ENCODE measurements around the gene ATP2C2. TPM values are rescaled to one million over a fixed set of nuclear protein-coding genes. Genes with fewer than 3 reads are reported as not detected.

The ATP2C2 gene
- total RNA-seq, 6 donors from 2014 or later, result 36.6 to 153 (median 61.5) TPM

DNA sequence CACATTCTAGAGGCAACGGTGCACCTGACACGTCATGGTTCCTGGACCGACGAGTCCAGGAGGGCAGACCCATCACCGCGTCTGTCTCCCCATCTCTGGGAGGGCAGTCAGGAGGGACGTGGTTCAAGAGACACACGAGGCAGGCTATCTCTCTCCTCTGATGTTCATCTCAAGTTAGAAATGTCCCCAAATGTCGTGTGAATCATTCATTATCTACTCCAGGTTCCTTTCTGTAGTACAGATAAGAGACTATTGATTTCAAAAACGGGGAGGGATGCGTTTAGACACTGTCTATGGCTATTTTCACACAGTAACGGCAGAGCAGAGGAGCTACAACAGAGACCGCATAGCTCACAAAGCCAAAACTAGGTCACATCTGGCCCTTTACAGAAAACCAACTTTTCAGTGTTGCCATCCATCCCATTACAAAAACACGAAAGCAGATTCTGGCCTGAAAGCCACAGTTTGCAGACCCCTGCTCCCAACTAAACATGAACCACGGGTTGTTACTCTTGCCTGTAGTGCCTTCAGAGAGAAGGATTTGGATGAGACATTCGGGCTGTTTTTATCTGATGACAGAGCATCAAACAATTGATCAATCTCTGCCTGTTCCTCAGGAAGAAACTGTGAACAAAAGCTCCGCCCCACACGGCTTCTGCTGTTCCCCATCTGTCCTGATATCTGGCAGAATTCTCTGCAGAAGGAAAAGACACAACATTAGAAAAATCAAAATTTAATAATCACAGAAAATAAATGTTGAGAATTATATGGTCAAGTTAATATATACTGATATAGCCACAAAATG lies 129.3 kb downstream of the ATP2C2 start:
- TF ChIP-seq POLR2A (IDR thresholded peaks at IDR 0.05) (no peak), POLR2AphosphoS5 (IDR thresholded peaks at IDR 0.05) (no peak), EP300 (IDR thresholded peaks at IDR 0.05) (no peak)
- TF ChIP-seq, protein P1, sequence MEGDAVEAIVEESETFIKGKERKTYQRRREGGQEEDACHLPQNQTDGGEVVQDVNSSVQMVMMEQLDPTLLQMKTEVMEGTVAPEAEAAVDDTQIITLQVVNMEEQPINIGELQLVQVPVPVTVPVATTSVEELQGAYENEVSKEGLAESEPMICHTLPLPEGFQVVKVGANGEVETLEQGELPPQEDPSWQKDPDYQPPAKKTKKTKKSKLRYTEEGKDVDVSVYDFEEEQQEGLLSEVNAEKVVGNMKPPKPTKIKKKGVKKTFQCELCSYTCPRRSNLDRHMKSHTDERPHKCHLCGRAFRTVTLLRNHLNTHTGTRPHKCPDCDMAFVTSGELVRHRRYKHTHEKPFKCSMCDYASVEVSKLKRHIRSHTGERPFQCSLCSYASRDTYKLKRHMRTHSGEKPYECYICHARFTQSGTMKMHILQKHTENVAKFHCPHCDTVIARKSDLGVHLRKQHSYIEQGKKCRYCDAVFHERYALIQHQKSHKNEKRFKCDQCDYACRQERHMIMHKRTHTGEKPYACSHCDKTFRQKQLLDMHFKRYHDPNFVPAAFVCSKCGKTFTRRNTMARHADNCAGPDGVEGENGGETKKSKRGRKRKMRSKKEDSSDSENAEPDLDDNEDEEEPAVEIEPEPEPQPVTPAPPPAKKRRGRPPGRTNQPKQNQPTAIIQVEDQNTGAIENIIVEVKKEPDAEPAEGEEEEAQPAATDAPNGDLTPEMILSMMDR (IDR thresholded peaks at IDR 0.05), result no peak
- H3K27ac ChIP-seq, result no peak overlapping the region
- H3K4me3 ChIP-seq, result no peak overlapping the region
- H3K9me3 ChIP-seq, result peaks cover 0 to 3% (median 0%) of the 10 kb centered on the region in 4 donors
- H3K36me3 ChIP-seq, result peaks cover 12 to 61% (median 28%) of the 10 kb centered on the region in 4 donors
- no peaks in the 10 kb centered on the region for H3K27me3 ChIP-seq
- H3K4me1 ChIP-seq, result no peaks in the 10 kb centered on the region
- ATAC-seq (ENCODE audit: low FRiP score in 2 of 2), result no peak
- DNase-seq, result peak in 1 of 2 donors; percentile 1
- WGBS, 2 donors, result 89 to 90% methylated on average over 18 of the region's 18 CpGs

DNA sequence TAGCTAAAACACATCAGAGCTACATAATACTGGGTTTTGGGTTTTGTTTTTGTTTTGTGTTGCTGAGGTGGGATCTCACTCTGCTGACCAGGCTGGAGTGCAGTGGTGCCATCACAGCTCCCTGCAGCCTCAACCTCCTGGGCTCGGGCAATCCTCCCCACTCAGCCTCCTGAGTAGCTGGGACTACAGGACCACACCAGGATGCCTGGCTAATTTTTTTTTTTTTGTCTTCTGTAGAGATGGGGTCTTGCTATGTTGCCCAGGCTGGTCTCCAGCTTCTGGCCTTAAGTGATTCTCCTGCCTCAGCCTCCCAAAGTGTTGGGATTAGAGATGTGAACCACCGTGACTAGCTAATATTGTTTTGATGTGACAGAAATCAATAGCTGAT lies 129.9 kb downstream of the ATP2C2 start:
- no peaks in the 10 kb centered on the region for H3K27me3 ChIP-seq
- no peak overlapping the region for H3K4me3 ChIP-seq
- H3K27ac ChIP-seq, result no peak overlapping the region
- H3K4me1 ChIP-seq, result peaks cover 0 to 2% (median under 1%) of the 10 kb centered on the region in 4 donors
- ATAC-seq (ENCODE audit: low FRiP score in 2 of 2), result no peak
- 96 to 98% methylated on average over 2 of the region's 2 CpGs for WGBS, 2 donors
- TF ChIP-seq EP300 (IDR thresholded peaks at IDR 0.05), result no peak
- TF ChIP-seq POLR2A (IDR thresholded peaks at IDR 0.05), result no peak
- TF ChIP-seq, protein P1 (IDR thresholded peaks at IDR 0.05), result no peak
- TF ChIP-seq POLR2AphosphoS5 (IDR thresholded peaks at IDR 0.05), result no peak
- peaks cover 12 to 55% (median 28%) of the 10 kb centered on the region in 4 donors for H3K36me3 ChIP-seq
- peaks cover 0 to 3% (median 0%) of the 10 kb centered on the region in 4 donors for H3K9me3 ChIP-seq
- no peak for DNase-seq

DNA sequence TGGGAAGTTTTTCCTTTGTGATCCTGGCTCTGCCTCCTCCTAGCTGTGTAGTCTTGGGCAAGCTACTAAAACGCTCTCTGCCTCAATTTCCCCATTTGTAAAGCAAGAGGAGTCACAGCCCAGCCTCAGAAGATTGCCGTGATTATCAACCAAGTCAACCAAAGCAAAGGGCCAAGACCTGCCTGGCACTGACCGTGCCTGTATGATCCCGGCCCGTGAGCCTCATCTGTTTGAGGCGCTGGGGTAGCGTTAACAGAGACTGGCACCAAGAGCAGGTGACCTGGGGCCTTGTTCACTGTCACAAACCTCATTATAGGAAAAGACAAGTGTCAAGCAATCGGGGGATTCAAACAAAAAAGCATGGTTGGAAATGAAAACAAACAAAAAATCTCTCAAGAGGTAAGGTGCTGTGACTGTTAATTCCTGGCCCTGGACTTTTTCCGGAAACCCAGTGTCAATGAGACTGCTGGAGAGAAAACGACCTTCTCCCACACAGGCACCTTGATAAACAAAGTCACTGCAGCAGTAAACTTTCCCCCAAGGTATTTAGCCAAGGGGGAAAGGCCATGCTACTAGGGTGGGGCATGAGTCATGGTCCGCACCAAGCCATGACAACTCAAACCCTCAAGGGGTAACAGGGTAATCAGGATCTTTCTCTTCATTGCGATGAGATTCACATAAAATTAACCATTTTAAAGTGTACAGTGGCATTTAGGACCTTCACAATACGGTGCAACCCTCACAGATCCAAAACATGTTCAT lies 130.7 kb downstream of the ATP2C2 start:
- no peak overlapping the region for H3K4me3 ChIP-seq
- H3K4me1 ChIP-seq, result peaks cover 6 to 11% (median 8%) of the 10 kb centered on the region in 4 donors
- H3K36me3 ChIP-seq, result peaks cover 12 to 47% (median 25%) of the 10 kb centered on the region in 4 donors
- ATAC-seq (ENCODE audit: low FRiP score in 2 of 2) (no peak), DNase-seq (peak in 1 of 2 donors; percentile 17)
- H3K27ac ChIP-seq, result no peak overlapping the region
- TF ChIP-seq EP300 (IDR thresholded peaks at IDR 0.05) (no peak), POLR2AphosphoS5 (IDR thresholded peaks at IDR 0.05) (no peak), POLR2A (IDR thresholded peaks at IDR 0.05) (no peak)
- TF ChIP-seq, protein P1 (IDR thresholded peaks at IDR 0.05), result no peak
- WGBS, 2 donors, result 91 to 93% methylated on average over 13 of the region's 13 CpGs
- no peaks in the 10 kb centered on the region for H3K9me3 ChIP-seq
- H3K27me3 ChIP-seq, result no peaks in the 10 kb centered on the region

DNA sequence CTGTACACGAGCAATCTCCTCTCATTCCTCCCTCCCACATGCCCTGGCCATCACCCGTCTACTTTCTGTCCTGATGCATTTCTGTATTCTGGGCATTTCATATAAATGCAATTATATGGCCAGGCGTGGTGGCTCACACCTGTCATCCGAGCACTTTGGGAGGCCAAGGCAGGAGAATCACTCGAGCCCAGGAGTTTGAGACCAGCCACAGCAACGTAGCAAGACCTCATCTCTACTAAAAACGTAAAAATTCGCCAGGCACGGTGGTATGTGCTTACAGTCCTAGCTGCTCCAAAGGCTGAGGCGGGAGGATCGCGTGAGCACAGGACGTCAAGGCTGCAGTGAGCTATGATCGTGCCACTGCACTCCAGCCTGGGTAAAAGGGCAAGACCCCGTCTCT lies 131.3 kb downstream of the ATP2C2 start:
- ATAC-seq (ENCODE audit: low FRiP score in 2 of 2) (no peak), DNase-seq (peak in 1 of 2 donors; percentile 10)
- Histone ChIP-seq H3K27ac (no peak overlapping the region), H3K9me3 (no peaks in the 10 kb centered on the region), H3K27me3 (no peaks in the 10 kb centered on the region), H3K36me3 (peaks cover 12 to 41% (median 23%) of the 10 kb centered on the region in 4 donors), H3K4me1 (peaks cover 8 to 14% (median 9%) of the 10 kb centered on the region in 4 donors), H3K4me3 (no peak overlapping the region)
- WGBS, 2 donors, result 97 to 98% methylated on average over 15 of the region's 15 CpGs
- TF ChIP-seq, protein P1 (IDR thresholded peaks at IDR 0.05), result no peak
- TF ChIP-seq POLR2A (IDR thresholded peaks at IDR 0.05) (no peak), EP300 (IDR thresholded peaks at IDR 0.05) (no peak), POLR2AphosphoS5 (IDR thresholded peaks at IDR 0.05) (no peak)
